Peyer's patch (tissue), 4 donors: ENCODE measurements around the gene CYP27B1. TPM values are rescaled to one million over a fixed set of nuclear protein-coding genes. Genes with fewer than 3 reads are reported as not detected.
"Not testable (repeated sequence)": the region's sequence is repeated elsewhere in the genome, so short reads cannot be mapped to it uniquely, and the experiment has no call there.

Experiments
- DNase-seq, 3 donors: peaks; one replicate each; pipeline ENCODE4 v3.0.0-alpha.2; 2017 to 2019
- H3K27ac ChIP-seq, 4 donors: fragments of 200-600 bp; sonication (generic); one replicate each; pipeline ENCODE4 v1.5.1; 2016 to 2019
- H3K27me3 ChIP-seq, 2 donors: fragments of 200-600 bp; sonication (generic); one replicate each; pipeline ENCODE4 v1.5.1; 2019
- H3K36me3 ChIP-seq, 3 donors: fragments of 200-600 bp; sonication (generic); one replicate each; pipeline ENCODE4 v1.5.1; 2016 to 2019
- H3K4me1 ChIP-seq, 4 donors: fragments of 200-600 bp; sonication (generic); one replicate each; pipeline ENCODE4 v1.5.1; 2016 to 2019
- H3K4me3 ChIP-seq, 4 donors: fragments of 200-600 bp; sonication (generic); 1 replicate in 3 of 4; 2 replicates in 1 of 4; pipeline ENCODE4 v1.5.1; 2016 to 2019; ENCODE audit warnings: mild to moderate bottlenecking in 1 of 4
- H3K9me3 ChIP-seq, 4 donors: fragments of 200-600 bp; sonication (generic); one replicate each; pipeline ENCODE4 v1.5.1; 2016 to 2019; ENCODE audit warnings: mild to moderate bottlenecking in 1 of 4
- CTCF ChIP-seq, 6 experiments: fragments of 450-650 bp in 4 of 6; fragments of 200-600 bp in 2 of 6; sonication (generic) in 1 of 6; IDR thresholded peaks; one replicate each; pipeline ENCODE4 v1.5.1; 2017 to 2019; ENCODE audit warnings: antibody characterized with exemption in 6 of 6, mild to moderate bottlenecking in 3 of 6, moderate library complexity in 1 of 6
- POLR2A ChIP-seq, 2 donors: fragments of 450-650 bp; IDR thresholded peaks; one replicate each; pipeline ENCODE4 v1.5.1; 2017; ENCODE audit warnings: antibody characterized with exemption in 2 of 2, mild to moderate bottlenecking in 2 of 2, moderate library complexity in 2 of 2
- total RNA-seq, 4 donors: library from RNA; depleted of rRNA; stranded (reverse); fragments of >200 nt; gene quantifications; one replicate each; pipeline ENCODE4 v1.1.0, GENCODE V29; 2016

CYP27B1 gene
- total RNA-seq, 4 donors from 2014 or later: 1.7 TPM; not detected in 3

GRCh38 chr12:57779736-57780135, 12.9 kb upstream of the CYP27B1 start:
- H3K4me3 ChIP-seq: no peak overlapping the region
- no peaks in the 10 kb centered on the region for H3K27me3 ChIP-seq
- TF ChIP-seq CTCF (IDR thresholded peaks at IDR 0.05) (no peak), POLR2A (IDR thresholded peaks at IDR 0.05) (no peak)
- no peak overlapping the region for H3K27ac ChIP-seq
- peaks cover 0 to 12% (median 8%) of the 10 kb centered on the region in 4 donors for H3K4me1 ChIP-seq
- peak in 1 of 3 donors; percentile 26 for DNase-seq
- H3K9me3 ChIP-seq: no peaks in the 10 kb centered on the region
- no peaks in the 10 kb centered on the region for H3K36me3 ChIP-seq

- no peak overlapping the region for H3K27ac ChIP-seq
- H3K36me3 ChIP-seq: no peaks in the 10 kb centered on the region
- peak in 1 of 3 donors; percentile 17 for DNase-seq
- H3K27me3 ChIP-seq: no peaks in the 10 kb centered on the region
- peaks cover 0 to 4% (median 0%) of the 10 kb centered on the region in 4 donors for H3K4me1 ChIP-seq
- TF ChIP-seq POLR2A (IDR thresholded peaks at IDR 0.05) (no peak), CTCF (IDR thresholded peaks at IDR 0.05) (no peak)
- H3K9me3 ChIP-seq: no peaks in the 10 kb centered on the region
- H3K4me3 ChIP-seq: no peak overlapping the region
Observed at GRCh38 chr12:57777911-57778310, 11.0 kb upstream of the CYP27B1 start.

GRCh38 chr12:57777367-57777766, 10.5 kb upstream of the CYP27B1 start:
- peak in 1 of 3 donors; percentile 36 for DNase-seq
- Histone ChIP-seq H3K36me3 (no peaks in the 10 kb centered on the region), H3K9me3 (no peaks in the 10 kb centered on the region), H3K27ac (no peak overlapping the region), H3K4me1 (peaks cover 0 to 2% (median 0%) of the 10 kb centered on the region in 4 donors), H3K4me3 (no peak overlapping the region), H3K27me3 (no peaks in the 10 kb centered on the region)
- no peak for TF ChIP-seq POLR2A (IDR thresholded peaks at IDR 0.05)
- TF ChIP-seq CTCF (IDR thresholded peaks at IDR 0.05): no peak

GRCh38 chr12:57776247-57776587, 9.3 kb upstream of the CYP27B1 start:
- Histone ChIP-seq H3K27ac (no peak overlapping the region), H3K4me3 (no peak overlapping the region), H3K27me3 (no peaks in the 10 kb centered on the region), H3K4me1 (peaks cover 0 to 4% (median under 1%) of the 10 kb centered on the region in 4 donors), H3K9me3 (no peaks in the 10 kb centered on the region), H3K36me3 (no peaks in the 10 kb centered on the region)
- peak in 1 of 3 donors; percentile 2 for DNase-seq
- TF ChIP-seq POLR2A (IDR thresholded peaks at IDR 0.05): no peak

GRCh38 chr12:57775563-57776246, 8.8 kb upstream of the CYP27B1 start:
- Histone ChIP-seq H3K27ac (no peak overlapping the region), H3K9me3 (no peaks in the 10 kb centered on the region), H3K4me3 (no peak overlapping the region), H3K4me1 (peaks cover 0 to 9% (median 3%) of the 10 kb centered on the region in 4 donors), H3K27me3 (no peaks in the 10 kb centered on the region), H3K36me3 (no peaks in the 10 kb centered on the region)
- TF ChIP-seq POLR2A (IDR thresholded peaks at IDR 0.05) (no peak), CTCF (IDR thresholded peaks at IDR 0.05) (no peak)
- peak in 1 of 3 donors; percentile 30 for DNase-seq

- Histone ChIP-seq H3K4me3 (no peak overlapping the region), H3K4me1 (peaks cover 0 to 9% (median 3%) of the 10 kb centered on the region in 4 donors), H3K9me3 (no peaks in the 10 kb centered on the region), H3K36me3 (no peaks in the 10 kb centered on the region), H3K27me3 (no peaks in the 10 kb centered on the region), H3K27ac (no peak overlapping the region)
- TF ChIP-seq CTCF (IDR thresholded peaks at IDR 0.05): no peak
- no peak for TF ChIP-seq POLR2A (IDR thresholded peaks at IDR 0.05)
- no peak for DNase-seq
Observed at GRCh38 chr12:57775044-57775443, 8.2 kb upstream of the CYP27B1 start.

GRCh38 chr12:57774634-57775033, 7.8 kb upstream of the CYP27B1 start:
- not testable (repeated sequence) for H3K36me3 ChIP-seq

More at GRCh38 chr12:57774634-57775033, 7.8 kb upstream of the CYP27B1 start:
- not testable (repeated sequence) for H3K4me1 ChIP-seq, DNase-seq, H3K27ac ChIP-seq, H3K27me3 ChIP-seq, H3K4me3 ChIP-seq, H3K9me3 ChIP-seq
